H9 (cell line): ENCODE results near the gene CCDC88C. TPM values are rescaled to one million over a fixed set of nuclear protein-coding genes. Genes with fewer than 3 reads are reported as not detected.
A peak's percentile ranks its signal among the peaks of the same experiment; 100 is the strongest.

Experiments
- DNase-seq: peaks from one replicate; pipeline ENCODE4 v3.0.0-alpha.2; 2017
- H2AFZ ChIP-seq: one replicate; pipeline ENCODE4 v1.6.1; 2013; ENCODE audit warnings: mild to moderate bottlenecking, low read length, control low read depth, moderate library complexity
- H2AK5ac ChIP-seq: 2 replicates; pipeline ENCODE4 v1.6.1; 2013; ENCODE audit warnings: low read length, control low read depth, mixed read lengths; ENCODE audit not compliant: insufficient read length
- H2BK120ac ChIP-seq: one replicate; pipeline ENCODE4 v1.6.1; 2013; ENCODE audit warnings: low read depth, mild to moderate bottlenecking, low read length, control low read depth, inconsistent platforms; ENCODE audit not compliant: poor library complexity, severe bottlenecking
- H2BK12ac ChIP-seq: 2 replicates; pipeline ENCODE4 v1.6.1; 2013; ENCODE audit warnings: low read length, control low read depth, mixed read lengths, low read depth; ENCODE audit not compliant: insufficient read length
- H2BK15ac ChIP-seq: 2 replicates; pipeline ENCODE4 v1.6.1; 2013; ENCODE audit warnings: low read depth, low read length, control low read depth
- H2BK20ac ChIP-seq: one replicate; pipeline ENCODE4 v1.6.1; 2013; ENCODE audit warnings: low read depth, mild to moderate bottlenecking, low read length, control low read depth, inconsistent platforms; ENCODE audit not compliant: poor library complexity, severe bottlenecking
- H2BK5ac ChIP-seq: 2 replicates; pipeline ENCODE4 v1.6.1; 2013; ENCODE audit warnings: low read length, control low read depth, mixed read lengths; ENCODE audit not compliant: insufficient read length
- H3K14ac ChIP-seq: 2 replicates; pipeline ENCODE4 v1.6.1; 2013; ENCODE audit warnings: low read length, control low read depth; ENCODE audit not compliant: insufficient read depth
- H3K18ac ChIP-seq: 2 replicates; pipeline ENCODE4 v1.6.1; 2013; ENCODE audit warnings: low read depth, mild to moderate bottlenecking, mixed read lengths, low read length, control low read depth; ENCODE audit not compliant: insufficient read length
- H3K23ac ChIP-seq: 2 replicates; pipeline ENCODE4 v1.6.1; 2013; ENCODE audit warnings: low read length, control low read depth, mixed read lengths, low read depth; ENCODE audit not compliant: insufficient read length
- H3K23me2 ChIP-seq: 2 replicates; pipeline ENCODE4 v1.6.1; 2013; ENCODE audit warnings: low read depth, mild to moderate bottlenecking, mixed read lengths, low read length, control low read depth; ENCODE audit not compliant: insufficient read length, poor library complexity, severe bottlenecking
- H3K27ac ChIP-seq: 2 replicates; pipeline ENCODE4 v1.5.1; 2013; ENCODE audit warnings: low read length, control low read depth, mixed read lengths, low read depth; ENCODE audit not compliant: insufficient read length
- H3K27me3 ChIP-seq: 2 replicates; pipeline ENCODE4 v1.6.1; 2013; ENCODE audit warnings: low read length, control low read depth, inconsistent platforms; ENCODE audit not compliant: insufficient read depth
- H3K4ac ChIP-seq: 2 replicates; pipeline ENCODE4 v1.6.1; 2013; ENCODE audit warnings: low read depth, mild to moderate bottlenecking, control low read depth, inconsistent platforms, low read length, moderate library complexity
- H3K4me1 ChIP-seq: 2 replicates; pipeline ENCODE4 v1.6.1; 2013; ENCODE audit warnings: low read length, control low read depth, inconsistent platforms; ENCODE audit not compliant: insufficient read depth
- H3K4me2 ChIP-seq: 2 replicates; pipeline ENCODE4 v1.6.1; 2013; ENCODE audit warnings: low read length, control low read depth, mixed read lengths; ENCODE audit not compliant: insufficient read length, insufficient read depth
- H3K56ac ChIP-seq: 2 replicates; pipeline ENCODE4 v1.6.1; 2013; ENCODE audit warnings: low read depth, mild to moderate bottlenecking, mixed read lengths, low read length, control low read depth; ENCODE audit not compliant: insufficient read length
- H3K79me1 ChIP-seq: 2 replicates; pipeline ENCODE4 v1.6.1; 2013; ENCODE audit warnings: low read depth, mild to moderate bottlenecking, moderate library complexity, low read length, control low read depth, inconsistent platforms; ENCODE audit not compliant: insufficient read depth, poor library complexity, severe bottlenecking
- H3K79me2 ChIP-seq: 2 replicates; pipeline ENCODE4 v1.6.1; 2013; ENCODE audit warnings: low read length, control low read depth, inconsistent platforms; ENCODE audit not compliant: insufficient read depth
- H3K9ac ChIP-seq: 2 replicates; pipeline ENCODE4 v1.6.1; 2013; ENCODE audit warnings: low read length, control low read depth, mixed read lengths; ENCODE audit not compliant: insufficient read length; ENCODE audit errors: extremely low read depth
- H3K9me3 ChIP-seq: one replicate; pipeline ENCODE4 v1.6.1; 2013; ENCODE audit warnings: low read depth, low read length, inconsistent platforms; ENCODE audit not compliant: control insufficient read depth
- H3T11ph ChIP-seq: one replicate; pipeline ENCODE4 v1.6.1; 2013; ENCODE audit warnings: mild to moderate bottlenecking, low read length, control low read depth, inconsistent platforms
- H4K20me1 ChIP-seq: one replicate; pipeline ENCODE4 v1.6.1; 2013; ENCODE audit not compliant: control insufficient read depth, insufficient read length, insufficient read depth
- H4K5ac ChIP-seq: 2 replicates; pipeline ENCODE4 v1.6.1; 2013; ENCODE audit warnings: low read depth, mild to moderate bottlenecking, mixed read lengths, low read length, control low read depth; ENCODE audit not compliant: insufficient read length
- H4K8ac ChIP-seq: replicated peaks from 2 replicates; pipeline ENCODE4 v1.6.1; 2013; ENCODE audit warnings: low read length, control low read depth, mixed read lengths, low read depth; ENCODE audit not compliant: insufficient read length
- H4K91ac ChIP-seq: 2 replicates; pipeline ENCODE4 v1.6.1; 2013; ENCODE audit warnings: low read depth, mild to moderate bottlenecking, moderate library complexity, mixed read lengths, low read length, control low read depth; ENCODE audit not compliant: insufficient read length
- H3K27ac Mint-ChIP-seq, 3 experiments: 2 replicates in 2 of 3; 3 replicates in 1 of 3; pipeline ENCODE4 v1.8.0; 2020 to 2021; ENCODE audit warnings: mixed read lengths in 3 of 3, mild to moderate bottlenecking in 1 of 3, moderate library complexity in 1 of 3
- H3K27me3 Mint-ChIP-seq: 2 replicates; pipeline ENCODE4 v1.8.0; 2021; ENCODE audit warnings: low read depth, mild to moderate bottlenecking, moderate library complexity, mixed read lengths
- H3K36me3 Mint-ChIP-seq, 3 experiments: 2 replicates in 2 of 3; 3 replicates in 1 of 3; pipeline ENCODE4 v1.8.0; 2020 to 2021; ENCODE audit warnings: low read depth in 3 of 3, mixed read lengths in 3 of 3; ENCODE audit not compliant: insufficient read depth in 1 of 3
- H3K4me1 Mint-ChIP-seq, 2 experiments: 2 replicates each; pipeline ENCODE4 v1.8.0; 2020; ENCODE audit warnings: mixed read lengths in 2 of 2
- H3K4me3 Mint-ChIP-seq, 2 experiments: 2 replicates in 1 of 2; 3 replicates in 1 of 2; pipeline ENCODE4 v1.8.0; 2020 to 2021; ENCODE audit warnings: mild to moderate bottlenecking in 2 of 2, mixed read lengths in 2 of 2, moderate library complexity in 1 of 2
- H3K9me3 Mint-ChIP-seq, 2 experiments: 2 replicates in 1 of 2; 3 replicates in 1 of 2; pipeline ENCODE4 v1.8.0; 2020; ENCODE audit warnings: mild to moderate bottlenecking in 2 of 2, mixed read lengths in 2 of 2, moderate library complexity in 1 of 2
- CTCF ChIP-seq: fragments of 200-600 bp; sonication (generic); conservative IDR thresholded peaks from 3 replicates; pipeline ENCODE4 v1.8.0; 2021; ENCODE audit warnings: antibody characterized with exemption, mild to moderate bottlenecking
- WGBS: extraction: QIAGEN DNeasy Blood & Tissue Kit; methylation state at CpG from one replicate; pipeline ENCODE4 v1.1.7; 2013; ENCODE audit warnings: missing lambda C conversion rate, low lambda C conversion rate, mixed read lengths; ENCODE audit not compliant: insufficient read length; ENCODE audit errors: extremely low coverage; 5-methylcytosine and 5-hydroxymethylcytosine counted together
- total RNA-seq: library from RNA; stranded (reverse); gene quantifications from 2 replicates; pipeline ENCODE4 v1.2.1, GENCODE V29; 2021

The CCDC88C gene
- total RNA-seq, 1 experiment from 2014 or later, result 52.4 TPM

- H2BK15ac ChIP-seq, result no peak overlapping the region
- no peak overlapping the region for H4K5ac ChIP-seq
- H3K4me2 ChIP-seq, result no peak overlapping the region
- no peaks in the 10 kb centered on the region for H3K79me1 ChIP-seq
- no peak overlapping the region for H3K27ac ChIP-seq
- no peaks in the 10 kb centered on the region; a peak in 1 of 5 replicates for H3K9me3 Mint-ChIP-seq
- no peaks in the 10 kb centered on the region for H3K23me2 ChIP-seq
- H4K91ac ChIP-seq, result no peak overlapping the region
- H4K20me1 ChIP-seq, result no peaks in the 10 kb centered on the region
- no peak overlapping the region for H2BK20ac ChIP-seq
- H2BK5ac ChIP-seq, result no peak overlapping the region
- H3K27me3 ChIP-seq, result no peaks in the 10 kb centered on the region
- peak overlapping the region; percentile 53 for H3K18ac ChIP-seq
- no peak overlapping the region for H3T11ph ChIP-seq
- no peak overlapping the region for H3K23ac ChIP-seq
- H3K4me1 ChIP-seq, result no peaks in the 10 kb centered on the region; the same call in 1 of the 2 replicates
- WGBS, result no CpG with 5 or more reads among the region's 22 CpGs
- H3K9ac ChIP-seq, result no peak overlapping the region
- no peaks in the 10 kb centered on the region for H3K27me3 Mint-ChIP-seq
- DNase-seq, result no peak
- no peaks in the 10 kb centered on the region for H3K9me3 ChIP-seq
- H3K27ac Mint-ChIP-seq, result peak overlapping the region; percentile 26 to 71 (median 47); a peak in 5 of 7 replicates
- H3K4me3 Mint-ChIP-seq, result no peak overlapping the region; a peak in 1 of 5 replicates
- no peak overlapping the region for H4K8ac ChIP-seq
- TF ChIP-seq CTCF, result no peak
- H2AFZ ChIP-seq, result no peak overlapping the region
- no peaks in the 10 kb centered on the region for H3K36me3 Mint-ChIP-seq
- H2AK5ac ChIP-seq, result no peak overlapping the region
- H2BK12ac ChIP-seq, result no peak overlapping the region
- H3K4me1 Mint-ChIP-seq, result peaks cover 47 to 51% of the 10 kb centered on the region in 2 experiments
- no peak overlapping the region for H3K4ac ChIP-seq
- H3K14ac ChIP-seq, result no peak overlapping the region
- no peak overlapping the region for H2BK120ac ChIP-seq
- no peak overlapping the region for H3K56ac ChIP-seq
- H3K79me2 ChIP-seq, result peaks cover 4% of the 10 kb centered on the region; the same call in 1 of the 2 replicates
Measured at GRCh38 chr14:91367173-91368171, 50.1 kb downstream of the CCDC88C start.
